Stimulated activated CD8-positive, alpha-beta memory T cell treated with anti-CD3 and anti-CD28 coated beads, Interleukin-7, amount 100 ng/mL, for 48 hours (primary cell): ENCODE data around the gene IKBKE.

Experiments used
- DNase-seq, 2 donors: peaks; one replicate each; pipeline ENCODE4 v3.0.0-alpha.2; 2020; ENCODE audit warnings: low read depth in 1 of 2; ENCODE audit errors: extremely low read depth in 1 of 2

Gene IKBKE

GRCh38 chr1:206538086-206538770 lies 68.0 kb downstream of the IKBKE start:
- no peak for DNase-seq

- no peak for DNase-seq
These were observed 68.8 kb downstream of the IKBKE start for GRCh38 chr1:206538901-206539640.

- DNase-seq, result no peak
These were observed 69.9 kb downstream of the IKBKE start for GRCh38 chr1:206540044-206540780.

- DNase-seq, result no peak
These were observed 71.1 kb downstream of the IKBKE start for GRCh38 chr1:206541236-206541833.

- peak; percentile 58 to 70 for DNase-seq
These were observed 74.4 kb downstream of the IKBKE start for GRCh38 chr1:206544562-206545257.

GRCh38 chr1:206545351-206545750 lies 75.1 kb downstream of the IKBKE start:
- DNase-seq, result no peak
